ENCODE data around the gene CPSF3.

CPSF3 gene

DNA sequence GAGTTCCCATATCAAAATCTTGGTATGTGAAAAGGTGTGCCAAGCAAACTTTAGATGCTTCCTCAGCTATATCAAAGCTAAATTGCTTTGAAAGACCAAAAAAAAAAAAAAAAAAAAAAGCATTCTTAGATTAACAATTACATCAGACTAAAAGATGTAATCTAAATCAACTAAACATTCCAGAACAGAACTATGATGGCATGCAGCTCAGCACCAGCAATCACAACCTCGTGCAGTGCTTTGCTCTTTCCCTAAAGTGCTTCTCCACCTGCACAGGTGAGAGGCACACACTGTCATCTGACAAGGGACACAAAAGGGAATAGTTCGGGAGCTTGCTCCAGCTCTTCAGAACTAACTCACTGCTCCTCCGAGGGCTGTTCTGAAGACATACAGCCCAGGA lies 94.7 kb downstream of the CPSF3 start:
- DNase-seq (ENCODE audit: low read depth), result no peak

DNA sequence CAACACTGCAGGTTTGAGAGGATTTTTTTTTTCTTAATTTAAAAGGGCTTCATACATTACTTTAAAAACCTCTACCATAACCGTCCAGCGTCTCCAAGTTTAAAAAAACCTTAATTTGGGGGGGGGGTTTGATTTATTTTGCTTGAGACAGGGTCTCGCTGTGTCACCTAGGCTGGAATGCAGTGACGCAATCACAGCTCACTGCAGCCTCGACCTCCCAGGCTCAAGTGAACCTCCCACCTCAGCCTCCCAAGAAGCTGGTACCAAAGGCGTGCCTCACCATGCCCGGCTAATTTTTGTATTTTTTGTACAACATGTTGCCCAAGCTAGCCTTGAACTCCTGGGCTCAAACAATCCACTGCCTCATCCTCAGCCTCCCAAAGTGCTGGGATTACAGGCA lies 95.3 kb downstream of the CPSF3 start:
- DNase-seq (ENCODE audit: low read depth), result no peak

DNA sequence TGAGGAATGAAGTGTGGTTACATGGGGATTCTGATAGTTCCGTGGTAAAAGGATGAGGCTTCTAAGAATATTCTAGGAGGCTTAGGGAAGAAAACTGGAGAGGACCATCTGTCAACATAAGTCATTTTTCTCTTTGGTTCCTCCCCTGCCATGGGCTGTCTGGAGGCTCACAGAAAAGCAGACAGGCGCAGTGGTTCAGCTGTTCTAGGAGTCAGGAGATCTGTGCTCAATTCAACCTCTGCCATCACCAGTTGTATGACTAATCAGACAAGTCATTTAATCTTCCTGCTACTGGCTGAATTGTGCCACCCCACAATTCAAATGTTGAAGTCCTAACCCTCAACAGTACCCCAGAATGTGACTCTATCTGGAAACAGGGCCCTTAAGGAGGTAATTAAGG lies 95.8 kb downstream of the CPSF3 start:
- DNase-seq (ENCODE audit: low read depth), result no peak
